Panc1 (cell line): ENCODE results near the gene MRPL4. TPM values are rescaled to one million over a fixed set of nuclear protein-coding genes. Genes with fewer than 3 reads are reported as not detected.

Experiments
- ATAC-seq: fragments of 200-7000 bp; cut with Tn5 transposase; 2 replicates; pipeline ENCODE4 v1.9.1; 2020; ENCODE audit warnings: mild to moderate bottlenecking, moderate library complexity
- BruUV-seq: library from RNA; stranded (reverse); fragments of 400-500 nt; replicated peaks from 2 replicates; lab custom pipeline; 2021; lab: Mats Ljungman, UMichigan
- CTCF ChIA-PET: fragments of 300-600 bp; sonication (Branson Sonifier 250); formaldehyde crosslinking; loops from one replicate; lab custom pipeline; 2022; ENCODE audit warnings: antibody characterized with exemption; lab: Charles Lee
- POLR2A ChIA-PET: fragments of 300-600 bp; sonication (Branson Sonifier 250); formaldehyde crosslinking; loops from one replicate; lab custom pipeline; 2022; ENCODE audit warnings: antibody characterized with exemption; lab: Charles Lee
- DNase-seq: peaks from one replicate; pipeline ENCODE4 v3.0.0-alpha.2; 2010; ENCODE audit warnings: low read depth, low spot score
- H3K27ac ChIP-seq: 2 replicates; pipeline ENCODE4 v1.5.1; 2011; ENCODE audit warnings: mild to moderate bottlenecking, low read length, inconsistent platforms
- H3K27me3 ChIP-seq: fragments of 200-500 bp; sonication (Bioruptor generic); 2 replicates; pipeline ENCODE4 v1.6.0; 2014; ENCODE audit warnings: low read length, inconsistent platforms; ENCODE audit not compliant: control insufficient read depth, insufficient read depth
- H3K36me3 ChIP-seq: fragments of 200-500 bp; sonication (Bioruptor generic); 2 replicates; pipeline ENCODE4 v1.5.1; 2014; ENCODE audit warnings: inconsistent platforms, mild to moderate bottlenecking, low read length, moderate library complexity; ENCODE audit not compliant: control insufficient read depth, insufficient read depth
- H3K4me1 ChIP-seq: 2 replicates; pipeline ENCODE4 v1.5.1; 2011; ENCODE audit warnings: inconsistent platforms, mild to moderate bottlenecking, low read length, moderate library complexity; ENCODE audit not compliant: control insufficient read depth, insufficient read depth
- H3K4me3 ChIP-seq, 2 experiments: 2 replicates each; pipeline ENCODE4 v1.5.1; 2011 to 2012; ENCODE audit warnings: low read depth in 2 of 2, low read length in 2 of 2, mild to moderate bottlenecking in 2 of 2, inconsistent platforms in 1 of 2, moderate library complexity in 1 of 2
- H3K9me3 ChIP-seq: fragments of 200-500 bp; sonication (Bioruptor generic); 2 replicates; pipeline ENCODE4 v1.5.1; 2014; ENCODE audit warnings: low read depth, mild to moderate bottlenecking, inconsistent platforms, low read length, moderate library complexity; ENCODE audit not compliant: control insufficient read depth, insufficient read depth
- POLR2AphosphoS5 ChIP-seq: IDR thresholded peaks from 2 replicates; pipeline ENCODE4 v1.6.1; 2012; ENCODE audit warnings: mild to moderate bottlenecking, low read depth, low read length, moderate library complexity
- SIN3A ChIP-seq: IDR thresholded peaks from 2 replicates; pipeline ENCODE4 v1.6.1; 2012; ENCODE audit warnings: low read depth, mild to moderate bottlenecking, low read length, moderate library complexity, borderline replicate concordance; ENCODE audit not compliant: insufficient read depth
- TCF7L2 ChIP-seq: IDR thresholded peaks from 2 replicates; pipeline ENCODE4 v1.6.1; 2011; ENCODE audit warnings: mild to moderate bottlenecking, low read depth, low read length, inconsistent platforms
- in situ Hi-C: cut with HindIII; loops from 2 replicates; pipeline ENCODE4 v1.10.0; 2016; ENCODE audit warnings: low sequenced_read_pairs, low pct_unique_long_range_greater_than_20kb
- intact Hi-C: fragments of 100-400 bp; cut with micrococcal nuclease; formaldehyde crosslinking; loops from one replicate; pipeline ENCODE4 v1.10.0; 2022; ENCODE audit not compliant: unreplicated experiment
- total RNA-seq: library from RNA; stranded (reverse); gene quantifications from one replicate; pipeline ENCODE4 v1.2.1, GENCODE V29; 2021; ENCODE audit not compliant: unreplicated experiment
- TF ChIP-seq, protein P1 (sequence below), 2 experiments: IDR thresholded peaks; 2 replicates each; pipeline ENCODE4 v1.6.1; 2011 to 2012; ENCODE audit warnings: low read depth in 2 of 2, control low read depth in 1 of 2, low read length in 1 of 2, mild to moderate bottlenecking in 1 of 2, moderate library complexity in 1 of 2; ENCODE audit not compliant: insufficient read depth in 1 of 2
- TF ChIP-seq, protein P2 (sequence below): fragments of 450-650 bp; IDR thresholded peaks from 2 replicates; pipeline ENCODE4 v1.5.1; 2017; ENCODE audit warnings: mild to moderate bottlenecking

Gene MRPL4
- total RNA-seq, 1 experiment from 2014 or later = 62.8 TPM

DNA sequence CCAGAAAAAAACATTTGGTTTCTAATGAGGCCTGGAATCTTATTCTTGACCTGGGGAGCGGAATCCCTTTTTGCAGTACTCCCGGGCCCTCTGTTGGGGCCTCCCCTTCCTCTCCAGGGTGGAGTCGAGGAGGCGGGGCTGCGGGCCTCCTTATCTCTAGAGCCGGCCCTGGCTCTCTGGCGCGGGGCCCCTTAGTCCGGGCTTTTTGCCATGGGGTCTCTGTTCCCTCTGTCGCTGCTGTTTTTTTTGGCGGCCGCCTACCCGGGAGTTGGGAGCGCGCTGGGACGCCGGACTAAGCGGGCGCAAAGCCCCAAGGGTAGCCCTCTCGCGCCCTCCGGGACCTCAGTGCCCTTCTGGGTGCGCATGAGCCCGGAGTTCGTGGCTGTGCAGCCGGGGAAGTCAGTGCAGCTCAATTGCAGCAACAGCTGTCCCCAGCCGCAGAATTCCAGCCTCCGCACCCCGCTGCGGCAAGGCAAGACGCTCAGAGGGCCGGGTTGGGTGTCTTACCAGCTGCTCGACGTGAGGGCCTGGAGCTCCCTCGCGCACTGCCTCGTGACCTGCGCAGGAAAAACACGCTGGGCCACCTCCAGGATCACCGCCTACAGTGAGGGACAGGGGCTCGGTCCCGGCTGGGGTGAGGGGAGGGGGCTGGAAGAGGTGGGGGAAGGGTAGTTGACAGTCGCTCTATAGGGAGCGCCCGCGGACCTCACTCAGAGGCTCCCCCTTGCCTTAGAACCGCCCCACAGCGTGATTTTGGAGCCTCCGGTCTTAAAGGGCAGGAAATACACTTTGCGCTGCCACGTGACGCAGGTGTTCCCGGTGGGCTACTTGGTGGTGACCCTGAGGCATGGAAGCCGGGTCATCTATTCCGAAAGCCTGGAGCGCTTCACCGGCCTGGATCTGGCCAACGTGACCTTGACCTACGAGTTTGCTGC lies 35.1 kb downstream of the MRPL4 start, which contains the start of gene ICAM4:
ICAM4 (plus strand) TSS at position 153 of the 935 bp plus-strand sequence; CDS start at position 211, 58 bp downstream.
- Histone ChIP-seq H3K27ac (peak within 1 kb of the TSS; percentile 63), H3K4me3 (peak within 1 kb of the TSS; percentile 25 to 30), H3K4me1 (peaks cover 17% of the 10 kb centered on the region; the same call in 1 of the 2 replicates), H3K9me3 (no peaks in the 10 kb centered on the region), H3K36me3 (no peaks in the 10 kb centered on the region), H3K27me3 (no peaks in the 10 kb centered on the region)
- ChIA-PET CTCF (interaction anchor here (0.6 to 1.1 kb wide), 2 partner anchors 55 to 102 kb away, joined by 3 to 9 read pairs; no protein-coding TSS in a partner anchor), POLR2A (interaction anchor here (1.8 kb wide), 1 partner anchor 16 kb away, joined by 8 read pairs; the partner anchor contains the start of gene ICAM1)
- in situ Hi-C loops (no loop called here), intact Hi-C loops (no loop called here)
- no peak for DNase-seq
- TF ChIP-seq, protein P1, sequence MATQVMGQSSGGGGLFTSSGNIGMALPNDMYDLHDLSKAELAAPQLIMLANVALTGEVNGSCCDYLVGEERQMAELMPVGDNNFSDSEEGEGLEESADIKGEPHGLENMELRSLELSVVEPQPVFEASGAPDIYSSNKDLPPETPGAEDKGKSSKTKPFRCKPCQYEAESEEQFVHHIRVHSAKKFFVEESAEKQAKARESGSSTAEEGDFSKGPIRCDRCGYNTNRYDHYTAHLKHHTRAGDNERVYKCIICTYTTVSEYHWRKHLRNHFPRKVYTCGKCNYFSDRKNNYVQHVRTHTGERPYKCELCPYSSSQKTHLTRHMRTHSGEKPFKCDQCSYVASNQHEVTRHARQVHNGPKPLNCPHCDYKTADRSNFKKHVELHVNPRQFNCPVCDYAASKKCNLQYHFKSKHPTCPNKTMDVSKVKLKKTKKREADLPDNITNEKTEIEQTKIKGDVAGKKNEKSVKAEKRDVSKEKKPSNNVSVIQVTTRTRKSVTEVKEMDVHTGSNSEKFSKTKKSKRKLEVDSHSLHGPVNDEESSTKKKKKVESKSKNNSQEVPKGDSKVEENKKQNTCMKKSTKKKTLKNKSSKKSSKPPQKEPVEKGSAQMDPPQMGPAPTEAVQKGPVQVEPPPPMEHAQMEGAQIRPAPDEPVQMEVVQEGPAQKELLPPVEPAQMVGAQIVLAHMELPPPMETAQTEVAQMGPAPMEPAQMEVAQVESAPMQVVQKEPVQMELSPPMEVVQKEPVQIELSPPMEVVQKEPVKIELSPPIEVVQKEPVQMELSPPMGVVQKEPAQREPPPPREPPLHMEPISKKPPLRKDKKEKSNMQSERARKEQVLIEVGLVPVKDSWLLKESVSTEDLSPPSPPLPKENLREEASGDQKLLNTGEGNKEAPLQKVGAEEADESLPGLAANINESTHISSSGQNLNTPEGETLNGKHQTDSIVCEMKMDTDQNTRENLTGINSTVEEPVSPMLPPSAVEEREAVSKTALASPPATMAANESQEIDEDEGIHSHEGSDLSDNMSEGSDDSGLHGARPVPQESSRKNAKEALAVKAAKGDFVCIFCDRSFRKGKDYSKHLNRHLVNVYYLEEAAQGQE (IDR thresholded peaks at IDR 0.05; ENCODE audit: insufficient read depth in 1 of 2, low read depth in 2 of 2, low read length in 1 of 2) = 0 out of 4 replicates have a peak, but pooled peaks of 1 of the 2 experiments have one; percentile 18
- 0 out of 2 replicates have a peak, but pooled peaks have one; percentile 19 for TF ChIP-seq POLR2AphosphoS5
- TF ChIP-seq, protein P2, sequence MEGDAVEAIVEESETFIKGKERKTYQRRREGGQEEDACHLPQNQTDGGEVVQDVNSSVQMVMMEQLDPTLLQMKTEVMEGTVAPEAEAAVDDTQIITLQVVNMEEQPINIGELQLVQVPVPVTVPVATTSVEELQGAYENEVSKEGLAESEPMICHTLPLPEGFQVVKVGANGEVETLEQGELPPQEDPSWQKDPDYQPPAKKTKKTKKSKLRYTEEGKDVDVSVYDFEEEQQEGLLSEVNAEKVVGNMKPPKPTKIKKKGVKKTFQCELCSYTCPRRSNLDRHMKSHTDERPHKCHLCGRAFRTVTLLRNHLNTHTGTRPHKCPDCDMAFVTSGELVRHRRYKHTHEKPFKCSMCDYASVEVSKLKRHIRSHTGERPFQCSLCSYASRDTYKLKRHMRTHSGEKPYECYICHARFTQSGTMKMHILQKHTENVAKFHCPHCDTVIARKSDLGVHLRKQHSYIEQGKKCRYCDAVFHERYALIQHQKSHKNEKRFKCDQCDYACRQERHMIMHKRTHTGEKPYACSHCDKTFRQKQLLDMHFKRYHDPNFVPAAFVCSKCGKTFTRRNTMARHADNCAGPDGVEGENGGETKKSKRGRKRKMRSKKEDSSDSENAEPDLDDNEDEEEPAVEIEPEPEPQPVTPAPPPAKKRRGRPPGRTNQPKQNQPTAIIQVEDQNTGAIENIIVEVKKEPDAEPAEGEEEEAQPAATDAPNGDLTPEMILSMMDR = no peak
- ATAC-seq = peak; percentile 32; the same call in 1 of the 2 replicates
- no TSS peak for BruUV-seq

DNA sequence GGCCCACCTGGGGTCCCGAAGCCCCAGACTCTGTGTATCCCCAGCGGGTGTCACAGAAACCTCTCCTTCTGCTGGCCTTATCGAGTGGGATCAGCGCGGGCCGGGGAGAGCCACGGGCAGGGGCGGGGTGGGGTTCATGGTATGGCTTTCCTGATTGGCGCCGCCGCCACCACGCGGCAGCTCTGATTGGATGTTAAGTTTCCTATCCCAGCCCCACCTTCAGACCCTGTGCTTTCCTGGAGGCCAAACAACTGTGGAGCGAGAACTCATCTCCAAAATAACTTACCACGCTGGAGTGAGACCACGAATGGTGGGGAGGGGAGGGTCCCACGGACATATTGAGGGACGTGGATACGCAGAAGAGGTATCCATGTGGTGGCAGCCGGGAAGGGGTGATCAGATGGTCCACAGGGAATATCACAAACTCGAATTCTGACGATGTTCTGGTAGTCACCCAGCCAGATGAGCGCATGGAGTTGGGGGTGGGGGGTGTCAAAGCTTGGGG lies 36.7 kb downstream of the MRPL4 start:
- intact Hi-C loops (no loop called here), in situ Hi-C loops (no loop called here)
- Histone ChIP-seq H3K27ac (peak overlapping the region; percentile 75), H3K4me1 (peaks cover 14% of the 10 kb centered on the region; the same call in 1 of the 2 replicates), H3K27me3 (no peaks in the 10 kb centered on the region), H3K4me3 (peak overlapping the region; percentile 53 to 79), H3K9me3 (no peaks in the 10 kb centered on the region), H3K36me3 (no peaks in the 10 kb centered on the region)
- CTCF ChIA-PET = interaction anchor here (1.3 kb wide), 1 partner anchor 30 kb away, joined by 4 read pairs; no protein-coding TSS in a partner anchor
- BruUV-seq = no TSS peak
- ATAC-seq (peak; percentile 63), DNase-seq (no peak)
- TF ChIP-seq, protein P2 = no peak
- TF ChIP-seq, protein P1 (IDR thresholded peaks at IDR 0.05; ENCODE audit: insufficient read depth in 1 of 2, low read depth in 2 of 2, low read length in 1 of 2) = no peak
- no peak for TF ChIP-seq TCF7L2
- no peak for TF ChIP-seq SIN3A
- TF ChIP-seq POLR2AphosphoS5 = no peak
- POLR2A ChIA-PET = interaction anchor here (0.6 to 2.6 kb wide), 3 partner anchors 18 to 97 kb away, joined by 3 to 11 read pairs (median 3); partner anchors contain the start of gene ICAM1
